Epithelial cell of proximal tubule (primary cell): ENCODE results near the gene TRPM1. TPM values are rescaled to one million over a fixed set of nuclear protein-coding genes. Genes with fewer than 3 reads are reported as not detected.

ENCODE experiments used
- DNase-seq: peaks from one replicate; pipeline ENCODE4 v3.0.0-alpha.2; 2011; ENCODE audit warnings: low read depth
- H3K4me3 ChIP-seq: 2 replicates; pipeline ENCODE4 v1.5.1; 2011; ENCODE audit warnings: low read depth, mild to moderate bottlenecking, low read length
- total RNA-seq: library from RNA; depleted of rRNA; stranded (reverse); fragments of >200 nt; gene quantifications from 2 replicates; pipeline ENCODE4 v1.2.3, GENCODE V29; 2015
- TF ChIP-seq, protein P1 (sequence below): conservative IDR thresholded peaks from 2 replicates; pipeline ENCODE4 v1.5.1; 2012; ENCODE audit warnings: low read depth, mild to moderate bottlenecking, low read length

The TRPM1 gene
- total RNA-seq: not detected in 2 replicates

DNA sequence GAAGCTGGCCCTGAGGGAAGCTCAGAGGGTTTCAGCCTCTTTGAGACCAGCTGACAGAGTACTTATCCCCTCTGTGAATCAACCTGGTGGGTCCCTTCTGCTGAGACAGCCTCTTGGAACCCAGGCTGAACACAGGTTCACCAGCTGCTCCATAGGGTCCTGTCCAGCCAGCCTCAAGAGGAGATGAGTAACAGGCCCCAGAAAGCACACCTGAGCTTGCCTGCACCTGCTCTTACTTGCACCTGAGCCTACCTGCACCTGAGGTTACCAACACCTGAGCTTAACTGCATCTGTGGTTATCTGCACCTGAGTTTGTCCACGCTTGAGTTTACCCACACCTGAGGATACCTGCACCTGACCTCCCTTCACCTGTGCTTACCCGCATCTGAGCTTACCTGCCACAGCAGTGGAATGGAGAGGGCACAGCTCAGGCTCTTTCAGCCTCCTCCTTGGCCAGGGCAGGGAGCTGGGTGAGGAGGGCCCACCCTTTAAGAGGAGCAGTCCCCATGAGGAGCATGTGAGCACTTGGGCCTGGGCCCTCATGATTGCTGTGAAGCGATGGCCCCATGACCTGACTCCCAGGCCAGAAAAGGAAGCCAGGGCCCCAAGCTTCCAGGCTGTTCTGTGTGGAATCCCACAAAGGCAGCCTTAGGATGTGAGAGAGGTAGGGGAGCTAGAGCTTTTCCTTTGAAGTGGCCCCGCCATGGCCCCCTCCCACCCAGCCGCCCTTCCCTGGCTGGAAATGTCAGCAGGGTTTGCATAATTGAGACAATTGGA lies at the start of gene TRPM1:
TSS of gene TRPM1 (minus strand) at position 464 of the 777 bp plus-strand sequence. CDS start 20,370 bp downstream, outside the sequence.
- no peak for DNase-seq
- TF ChIP-seq, protein P1, sequence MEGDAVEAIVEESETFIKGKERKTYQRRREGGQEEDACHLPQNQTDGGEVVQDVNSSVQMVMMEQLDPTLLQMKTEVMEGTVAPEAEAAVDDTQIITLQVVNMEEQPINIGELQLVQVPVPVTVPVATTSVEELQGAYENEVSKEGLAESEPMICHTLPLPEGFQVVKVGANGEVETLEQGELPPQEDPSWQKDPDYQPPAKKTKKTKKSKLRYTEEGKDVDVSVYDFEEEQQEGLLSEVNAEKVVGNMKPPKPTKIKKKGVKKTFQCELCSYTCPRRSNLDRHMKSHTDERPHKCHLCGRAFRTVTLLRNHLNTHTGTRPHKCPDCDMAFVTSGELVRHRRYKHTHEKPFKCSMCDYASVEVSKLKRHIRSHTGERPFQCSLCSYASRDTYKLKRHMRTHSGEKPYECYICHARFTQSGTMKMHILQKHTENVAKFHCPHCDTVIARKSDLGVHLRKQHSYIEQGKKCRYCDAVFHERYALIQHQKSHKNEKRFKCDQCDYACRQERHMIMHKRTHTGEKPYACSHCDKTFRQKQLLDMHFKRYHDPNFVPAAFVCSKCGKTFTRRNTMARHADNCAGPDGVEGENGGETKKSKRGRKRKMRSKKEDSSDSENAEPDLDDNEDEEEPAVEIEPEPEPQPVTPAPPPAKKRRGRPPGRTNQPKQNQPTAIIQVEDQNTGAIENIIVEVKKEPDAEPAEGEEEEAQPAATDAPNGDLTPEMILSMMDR: no peak
- H3K4me3 ChIP-seq: no peak within 1 kb of the TSS

DNA sequence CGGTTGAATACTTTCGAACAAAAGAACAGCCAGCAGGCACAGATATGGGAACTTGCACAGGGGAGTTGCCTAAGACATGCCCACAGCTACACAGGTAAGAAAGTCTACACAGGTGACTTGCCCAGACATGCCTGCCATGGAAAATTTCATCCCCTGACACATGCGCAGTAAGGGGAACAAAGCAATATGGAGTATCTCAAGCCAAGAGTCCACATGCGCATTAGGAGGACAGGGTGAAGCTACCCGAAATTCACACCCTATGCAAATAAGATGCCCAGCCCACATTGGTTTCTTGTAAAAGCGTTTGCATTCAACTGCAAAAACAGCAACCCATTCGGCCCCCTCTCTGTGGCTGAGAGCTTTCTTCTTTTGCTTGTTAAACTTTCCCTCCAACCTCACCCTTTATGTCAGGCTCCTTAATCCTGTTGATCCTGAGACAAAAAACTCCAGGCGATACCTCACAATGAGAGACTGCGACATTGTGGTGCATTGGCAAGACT lies 49.3 kb upstream of the TRPM1 start:
- no peak overlapping the region for H3K4me3 ChIP-seq
- TF ChIP-seq, protein P1: no peak

DNA sequence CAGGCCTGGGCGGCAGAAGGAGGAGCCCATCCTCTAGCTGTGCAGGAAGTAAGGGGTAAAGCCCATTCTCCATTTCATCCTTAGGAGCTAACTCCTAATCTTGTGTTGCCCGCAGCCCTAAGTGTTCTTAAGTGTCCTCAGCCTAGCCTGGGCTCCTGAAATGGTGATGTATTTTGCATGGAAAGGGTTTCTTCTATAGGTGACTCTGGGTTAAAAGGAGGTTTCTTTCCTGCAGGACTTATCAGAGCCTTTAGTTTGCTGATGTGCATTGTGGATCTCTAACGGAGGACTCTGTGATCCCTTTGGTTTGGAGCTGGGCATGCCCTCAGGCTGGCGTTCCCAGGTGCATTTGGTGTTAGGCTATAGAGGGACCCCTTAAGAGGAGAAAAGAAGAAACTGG lies 48.5 kb upstream of the TRPM1 start:
- TF ChIP-seq, protein P1: no peak
- DNase-seq: no peak
- H3K4me3 ChIP-seq: no peak overlapping the region

More for the DNA sequence above, 49.3 kb upstream of the TRPM1 start:
- DNase-seq: no peak

DNA sequence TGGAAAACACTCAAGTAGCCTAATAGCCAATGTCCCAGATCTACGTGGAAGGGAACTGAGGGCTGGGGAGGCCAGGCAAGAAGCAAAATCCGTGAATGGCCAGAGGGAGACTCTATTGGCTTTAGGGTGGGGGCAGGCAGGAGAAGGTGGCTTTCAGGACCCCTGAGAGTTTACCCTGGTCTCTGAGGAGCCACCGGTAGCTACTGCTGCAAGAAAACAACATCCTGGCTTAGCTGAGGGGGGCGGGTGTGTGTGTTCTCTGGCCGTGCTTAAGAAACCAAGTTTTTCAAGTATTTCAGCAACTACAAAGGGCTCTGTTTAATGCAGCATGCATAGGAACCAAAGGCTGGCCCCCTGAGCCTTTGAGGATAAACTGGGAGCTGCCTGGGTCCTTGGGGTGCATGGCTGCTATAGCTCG lies 47.6 kb upstream of the TRPM1 start:
- TF ChIP-seq, protein P1: no peak
- DNase-seq: no peak
- H3K4me3 ChIP-seq: no peak overlapping the region

DNA sequence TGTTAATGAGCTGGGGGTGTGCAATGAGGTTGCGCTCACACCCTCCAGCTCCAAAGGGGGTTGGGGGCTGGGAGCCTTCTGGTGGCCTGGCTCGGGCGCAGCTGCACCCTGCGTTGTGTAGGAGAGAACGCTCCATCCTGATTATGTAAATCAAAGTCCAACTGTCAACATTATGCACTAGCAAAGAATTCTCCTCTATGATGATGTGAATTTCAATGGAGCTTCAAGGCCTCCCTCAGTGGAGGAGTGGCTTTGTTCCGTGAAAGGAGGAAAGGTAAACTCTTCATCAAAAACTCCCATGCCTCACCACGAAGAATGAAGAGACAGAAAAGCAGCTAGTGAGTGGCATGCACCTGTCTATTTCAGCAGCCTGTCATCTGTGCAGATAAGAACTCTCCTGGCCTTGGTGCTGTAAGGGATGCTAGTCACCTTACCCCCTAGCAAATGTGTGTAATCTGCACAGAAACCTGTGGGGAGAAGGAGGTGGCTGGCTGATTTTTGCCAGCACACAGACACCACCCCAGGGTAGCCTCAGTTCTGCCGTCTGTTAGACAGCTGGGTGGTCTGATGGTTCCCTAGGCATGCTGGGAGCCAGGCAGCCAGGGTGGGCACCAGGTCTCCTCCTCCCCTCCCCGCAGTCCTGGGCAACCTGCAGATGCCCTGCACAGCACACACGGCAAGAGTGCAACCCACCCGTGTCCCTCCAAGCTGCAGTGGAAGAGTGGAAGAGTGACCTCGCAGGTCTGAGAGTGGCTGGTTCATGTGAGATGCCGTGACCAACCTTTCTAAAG lies 47.0 kb upstream of the TRPM1 start:
- H3K4me3 ChIP-seq: no peak overlapping the region
- DNase-seq: no peak
- TF ChIP-seq, protein P1: no peak

DNA sequence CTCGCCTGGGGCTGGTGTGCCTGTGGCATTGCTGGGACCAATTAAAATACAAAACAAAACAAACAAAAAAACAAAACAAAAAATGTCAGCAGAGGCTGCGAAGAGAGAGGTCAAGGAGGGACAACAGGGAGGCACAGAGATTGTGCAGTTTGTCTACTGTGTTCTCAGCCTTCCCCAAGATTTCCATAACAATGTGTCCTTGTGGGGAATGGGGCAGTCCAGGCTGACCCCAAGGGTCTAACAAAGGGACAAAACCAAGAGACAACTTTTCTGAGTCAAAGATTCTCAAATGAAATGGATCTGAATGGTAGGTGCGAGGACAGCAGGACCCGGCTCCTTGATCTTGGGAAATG lies 46.4 kb upstream of the TRPM1 start:
- no peak overlapping the region for H3K4me3 ChIP-seq
- TF ChIP-seq, protein P1: no peak

More for the DNA sequence above, 46.4 kb upstream of the TRPM1 start:
- no peak for DNase-seq
